ENCODE results near the gene PRKCE. TPM values are rescaled to one million over a fixed set of nuclear protein-coding genes. Genes with fewer than 3 reads are reported as not detected.

The PRKCE gene
- total and polyA plus RNA-seq, 2 experiments from 2014 or later = 9.6 to 11.9 TPM

GRCh38 chr2:46094689-46095088 is 443.2 kb downstream of the PRKCE start:
- Histone ChIP-seq H2AFZ (no peak overlapping the region), H3K79me2 (no peaks in the 10 kb centered on the region), H4K20me1 (ENCODE audit: insufficient read depth, poor library complexity, severe bottlenecking) (no peaks in the 10 kb centered on the region), H3K4me3 (no peak overlapping the region), H3K9me2 (replicated peaks; ENCODE audit: insufficient read depth) (no peaks in the 10 kb centered on the region), H3K36me3 (replicated peaks; ENCODE audit: insufficient read depth, low read depth) (no peaks in the 10 kb centered on the region), H3K27me3 (no peaks in the 10 kb centered on the region), H3K27ac (no peak overlapping the region), H3K9me3 (ENCODE audit: low read depth) (no peaks in the 10 kb centered on the region), H3K4me2 (no peak overlapping the region), H3K4me1 (ENCODE audit: insufficient read depth) (peaks cover 4% of the 10 kb centered on the region)
- no peak for DNase-seq (ENCODE audit: low spot score)
- TF ChIP-seq EZH2phosphoT487 (IDR thresholded peaks at IDR 0.05; ENCODE audit: low read depth, severe bottlenecking, unreplicated experiment) = no peak
- no peak for TF ChIP-seq CTCF (IDR thresholded peaks at IDR 0.05; ENCODE audit: poor library complexity)
- TF ChIP-seq EZH2 (IDR thresholded peaks at IDR 0.05; ENCODE audit: borderline replicate concordance) = no peak
- WGBS (ENCODE audit: low lambda C conversion rate, missing lambda C conversion rate) = 99% methylated on average over 3 of the region's 3 CpGs

- H3K79me2 ChIP-seq = no peaks in the 10 kb centered on the region
- H3K4me3 ChIP-seq = no peak overlapping the region
- no peaks in the 10 kb centered on the region for H3K9me2 ChIP-seq (replicated peaks; ENCODE audit: insufficient read depth)
- WGBS (ENCODE audit: low lambda C conversion rate, missing lambda C conversion rate) = 100% methylated on average over 1 of the region's 1 CpG
- no peaks in the 10 kb centered on the region for H3K9me3 ChIP-seq (ENCODE audit: low read depth)
- TF ChIP-seq EZH2 (IDR thresholded peaks at IDR 0.05; ENCODE audit: borderline replicate concordance) = no peak
- TF ChIP-seq EZH2phosphoT487 (IDR thresholded peaks at IDR 0.05; ENCODE audit: low read depth, severe bottlenecking, unreplicated experiment) = no peak
- TF ChIP-seq CTCF (IDR thresholded peaks at IDR 0.05; ENCODE audit: poor library complexity) = no peak
- H2AFZ ChIP-seq = no peak overlapping the region
- H3K27me3 ChIP-seq = no peaks in the 10 kb centered on the region
- DNase-seq (ENCODE audit: low spot score) = no peak
- peaks cover 4% of the 10 kb centered on the region for H3K4me1 ChIP-seq (ENCODE audit: insufficient read depth)
- H3K27ac ChIP-seq = no peak overlapping the region
- no peak overlapping the region for H3K4me2 ChIP-seq
- H3K36me3 ChIP-seq (replicated peaks; ENCODE audit: insufficient read depth, low read depth) = no peaks in the 10 kb centered on the region
- H4K20me1 ChIP-seq (ENCODE audit: insufficient read depth, poor library complexity, severe bottlenecking) = no peaks in the 10 kb centered on the region
These were observed 444.4 kb downstream of the PRKCE start for GRCh38 chr2:46095830-46096229.

GRCh38 chr2:46096260-46096659 is 444.8 kb downstream of the PRKCE start:
- Histone ChIP-seq H3K36me3 (replicated peaks; ENCODE audit: insufficient read depth, low read depth) (no peaks in the 10 kb centered on the region), H3K27me3 (no peaks in the 10 kb centered on the region), H3K4me2 (no peak overlapping the region), H3K27ac (no peak overlapping the region), H3K4me3 (no peak overlapping the region), H2AFZ (no peak overlapping the region), H3K79me2 (no peaks in the 10 kb centered on the region), H4K20me1 (ENCODE audit: insufficient read depth, poor library complexity, severe bottlenecking) (no peaks in the 10 kb centered on the region), H3K4me1 (ENCODE audit: insufficient read depth) (peaks cover 4% of the 10 kb centered on the region), H3K9me3 (ENCODE audit: low read depth) (no peaks in the 10 kb centered on the region), H3K9me2 (replicated peaks; ENCODE audit: insufficient read depth) (no peaks in the 10 kb centered on the region)
- TF ChIP-seq CTCF (IDR thresholded peaks at IDR 0.05; ENCODE audit: poor library complexity) (no peak), EZH2 (IDR thresholded peaks at IDR 0.05; ENCODE audit: borderline replicate concordance) (no peak), EZH2phosphoT487 (IDR thresholded peaks at IDR 0.05; ENCODE audit: low read depth, severe bottlenecking, unreplicated experiment) (no peak)
- 87% methylated on average over 1 of the region's 1 CpG for WGBS (ENCODE audit: low lambda C conversion rate, missing lambda C conversion rate)
- no peak for DNase-seq (ENCODE audit: low spot score)
